DND-41 (cell line): ENCODE data around the gene SLC41A1.

Experiments used
- ATAC-seq: fragments of 200-7000 bp; cut with Tn5 transposase; 3 replicates; pipeline ENCODE4 v1.9.1; 2021; ENCODE audit warnings: low read depth; ENCODE audit not compliant: insufficient read depth
- DNase-seq: peaks from one replicate; pipeline ENCODE4 v3.0.0-alpha.2; 2020
- H2AFZ ChIP-seq: 2 replicates; pipeline ENCODE4 v1.6.0; 2012; ENCODE audit warnings: low read depth, low read length
- H3K27ac ChIP-seq: 2 replicates; pipeline ENCODE4 v1.5.1; 2012; ENCODE audit warnings: low read length, inconsistent platforms
- H3K27me3 ChIP-seq: fragments of 200-600 bp; sonication (generic); 2 replicates; pipeline ENCODE4 v1.6.0; 2012; ENCODE audit warnings: low read length, mild to moderate bottlenecking, inconsistent platforms; ENCODE audit not compliant: insufficient read depth, poor library complexity
- H3K36me3 ChIP-seq: 2 replicates; pipeline ENCODE4 v1.5.1; 2012; ENCODE audit warnings: low read length, inconsistent platforms; ENCODE audit not compliant: insufficient read depth
- H3K4me1 ChIP-seq: 2 replicates; pipeline ENCODE4 v1.5.1; 2012; ENCODE audit warnings: mild to moderate bottlenecking, low read length; ENCODE audit not compliant: insufficient read depth
- H3K4me2 ChIP-seq: 2 replicates; pipeline ENCODE4 v1.6.0; 2012; ENCODE audit warnings: mild to moderate bottlenecking, moderate library complexity, low read length, inconsistent platforms; ENCODE audit not compliant: insufficient read depth
- H3K4me3 ChIP-seq, 2 experiments: fragments of 200-600 bp in 1 of 2; shearing (Covaris generic) in 1 of 2; 2 replicates each; pipeline ENCODE4 v1.5.1; 2012 to 2016; ENCODE audit warnings: inconsistent platforms in 2 of 2, low read length in 2 of 2, mild to moderate bottlenecking in 2 of 2, low read depth in 1 of 2, moderate library complexity in 1 of 2
- H3K79me2 ChIP-seq: 2 replicates; pipeline ENCODE4 v1.6.0; 2012; ENCODE audit warnings: low read length, inconsistent platforms; ENCODE audit not compliant: insufficient read depth
- H3K9ac ChIP-seq: 2 replicates; pipeline ENCODE4 v1.6.0; 2012; ENCODE audit warnings: low read depth, mild to moderate bottlenecking, inconsistent platforms, low read length, moderate library complexity
- H3K9me3 ChIP-seq: 2 replicates; pipeline ENCODE4 v1.5.1; 2012; ENCODE audit warnings: low read length, moderate library complexity, mild to moderate bottlenecking, inconsistent platforms; ENCODE audit not compliant: insufficient read depth, severe bottlenecking
- H4K20me1 ChIP-seq: 2 replicates; pipeline ENCODE4 v1.6.0; 2012; ENCODE audit warnings: low read length; ENCODE audit not compliant: insufficient read depth
- EZH2 ChIP-seq: IDR thresholded peaks from 3 replicates; pipeline ENCODE4 v1.6.1; 2012; ENCODE audit warnings: borderline replicate concordance, low read depth, mild to moderate bottlenecking, moderate library complexity, low read length, inconsistent platforms; ENCODE audit not compliant: severe bottlenecking
- TF ChIP-seq, protein P1 (sequence below): IDR thresholded peaks from 2 replicates; pipeline ENCODE4 v1.5.1; 2012; ENCODE audit warnings: borderline replicate concordance, low read length, moderate library complexity, mild to moderate bottlenecking; ENCODE audit not compliant: poor library complexity, severe bottlenecking; ENCODE audit errors: extremely low read depth

Gene SLC41A1

DNA sequence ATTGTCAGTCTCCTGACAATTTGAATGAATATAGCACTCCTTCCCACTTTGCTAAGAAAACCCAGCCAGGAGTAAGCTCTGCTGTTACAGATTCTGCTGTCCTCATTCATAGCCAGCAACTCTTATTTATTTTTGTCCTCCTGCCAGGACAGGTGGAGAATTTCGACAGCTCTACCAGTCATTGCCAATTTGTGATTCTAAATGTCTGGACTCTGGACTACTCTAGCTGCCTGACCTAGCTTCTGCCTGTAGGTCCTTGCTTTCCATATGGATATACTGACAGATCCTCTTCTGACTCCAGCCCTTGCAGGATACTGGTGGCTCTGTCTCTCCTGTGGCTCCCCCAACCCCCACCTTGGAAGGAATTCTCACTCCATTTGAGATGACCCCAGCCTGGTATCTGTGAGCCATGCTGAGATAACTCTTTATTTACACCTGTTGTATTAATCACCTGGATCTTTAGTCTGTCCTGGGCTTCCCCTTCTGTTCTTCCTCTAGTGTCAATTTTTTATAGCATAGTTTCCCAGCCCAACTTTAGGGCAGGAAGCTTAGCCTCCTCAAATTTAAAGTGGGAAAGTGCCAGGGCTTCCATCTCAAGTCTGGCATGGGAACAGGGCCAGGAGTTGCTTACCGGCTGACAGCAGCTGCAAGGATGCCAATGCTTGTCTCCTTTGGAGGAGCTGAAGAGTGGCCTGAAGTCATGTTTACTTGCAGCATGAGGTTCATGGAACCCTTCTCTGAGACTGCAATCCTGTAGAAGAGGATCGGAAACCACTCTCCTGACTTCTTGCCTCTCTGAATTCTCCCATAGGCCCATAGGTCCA, 30.2 kb upstream of the SLC41A1 start:
- Histone ChIP-seq H3K4me2 (no peak overlapping the region), H3K27me3 (no peaks in the 10 kb centered on the region), H3K4me3 (no peak overlapping the region), H3K9ac (no peak overlapping the region), H3K36me3 (no peaks in the 10 kb centered on the region), H3K79me2 (no peaks in the 10 kb centered on the region), H3K9me3 (no peaks in the 10 kb centered on the region), H3K4me1 (no peaks in the 10 kb centered on the region), H3K27ac (no peak overlapping the region), H2AFZ (no peak overlapping the region), H4K20me1 (no peaks in the 10 kb centered on the region)
- no peak for ATAC-seq
- no peak for DNase-seq
- TF ChIP-seq, protein P1, sequence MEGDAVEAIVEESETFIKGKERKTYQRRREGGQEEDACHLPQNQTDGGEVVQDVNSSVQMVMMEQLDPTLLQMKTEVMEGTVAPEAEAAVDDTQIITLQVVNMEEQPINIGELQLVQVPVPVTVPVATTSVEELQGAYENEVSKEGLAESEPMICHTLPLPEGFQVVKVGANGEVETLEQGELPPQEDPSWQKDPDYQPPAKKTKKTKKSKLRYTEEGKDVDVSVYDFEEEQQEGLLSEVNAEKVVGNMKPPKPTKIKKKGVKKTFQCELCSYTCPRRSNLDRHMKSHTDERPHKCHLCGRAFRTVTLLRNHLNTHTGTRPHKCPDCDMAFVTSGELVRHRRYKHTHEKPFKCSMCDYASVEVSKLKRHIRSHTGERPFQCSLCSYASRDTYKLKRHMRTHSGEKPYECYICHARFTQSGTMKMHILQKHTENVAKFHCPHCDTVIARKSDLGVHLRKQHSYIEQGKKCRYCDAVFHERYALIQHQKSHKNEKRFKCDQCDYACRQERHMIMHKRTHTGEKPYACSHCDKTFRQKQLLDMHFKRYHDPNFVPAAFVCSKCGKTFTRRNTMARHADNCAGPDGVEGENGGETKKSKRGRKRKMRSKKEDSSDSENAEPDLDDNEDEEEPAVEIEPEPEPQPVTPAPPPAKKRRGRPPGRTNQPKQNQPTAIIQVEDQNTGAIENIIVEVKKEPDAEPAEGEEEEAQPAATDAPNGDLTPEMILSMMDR: no peak

DNA sequence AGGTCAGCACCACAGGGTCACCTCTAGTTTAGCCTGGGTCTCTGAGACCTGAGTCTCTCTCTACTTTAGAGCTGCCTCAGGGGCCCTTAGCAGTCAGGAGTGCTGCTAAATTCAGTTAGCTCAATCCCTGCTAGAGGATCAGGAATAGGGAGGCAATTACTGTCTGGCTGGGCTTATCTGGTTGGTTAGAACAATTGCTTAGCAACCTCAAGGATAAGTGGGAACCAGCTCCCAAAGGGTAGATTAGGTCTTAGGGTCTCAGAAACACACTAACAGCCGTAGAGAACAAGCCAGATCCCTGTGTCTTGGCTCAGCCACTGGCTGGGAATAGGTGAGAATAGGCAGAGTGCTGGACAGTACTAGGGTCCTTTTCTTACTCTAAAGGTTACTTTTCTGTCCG, 29.2 kb upstream of the SLC41A1 start:
- no peak overlapping the region for H2AFZ ChIP-seq
- no peak overlapping the region for H3K9ac ChIP-seq
- no peaks in the 10 kb centered on the region for H4K20me1 ChIP-seq
- ATAC-seq (no peak), DNase-seq (no peak)
- H3K4me3 ChIP-seq: no peak overlapping the region
- H3K4me1 ChIP-seq: no peaks in the 10 kb centered on the region
- H3K9me3 ChIP-seq: no peaks in the 10 kb centered on the region
- TF ChIP-seq, protein P1: no peak
- no peak for TF ChIP-seq EZH2
- H3K4me2 ChIP-seq: no peak overlapping the region
- H3K27ac ChIP-seq: no peak overlapping the region
- H3K27me3 ChIP-seq: no peaks in the 10 kb centered on the region
- no peaks in the 10 kb centered on the region for H3K36me3 ChIP-seq
- no peaks in the 10 kb centered on the region for H3K79me2 ChIP-seq

DNA sequence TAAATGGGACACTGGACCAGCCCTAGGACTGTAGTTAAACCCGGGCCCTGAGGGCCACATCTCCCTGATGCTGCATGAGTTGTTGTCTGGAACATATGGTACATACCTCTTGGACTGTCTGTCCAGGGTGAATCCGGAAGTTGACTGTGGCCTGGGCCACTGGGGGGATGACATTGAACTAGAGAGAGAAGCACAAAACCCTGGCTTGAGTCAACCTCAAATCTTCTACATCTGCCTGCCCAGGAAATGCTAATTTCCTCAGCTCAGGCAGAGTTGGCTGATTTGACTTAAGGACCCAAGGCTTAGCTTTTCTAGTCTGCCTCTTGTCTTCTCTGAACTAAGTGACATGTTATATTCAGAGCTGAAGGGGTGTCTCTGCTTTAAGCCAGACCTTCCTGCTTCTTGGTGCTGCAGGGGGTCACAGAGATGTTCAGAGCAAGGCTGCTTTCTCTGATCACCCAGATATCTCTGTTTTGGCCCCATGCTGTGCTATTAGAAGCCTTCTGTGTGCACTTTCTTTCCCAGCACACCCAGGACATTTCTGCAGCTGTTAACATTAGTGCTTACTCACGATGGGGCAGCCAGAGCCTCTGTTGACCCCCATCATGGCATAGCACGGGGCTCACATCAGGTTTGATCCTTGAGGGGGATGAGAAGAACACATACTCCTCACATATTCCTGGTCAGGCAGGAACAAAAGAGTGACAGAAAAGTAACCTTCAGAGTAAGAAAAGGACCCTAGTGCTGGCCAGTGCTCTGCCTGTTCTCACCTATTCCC, 27.3 kb upstream of the SLC41A1 start:
- no peaks in the 10 kb centered on the region for H3K36me3 ChIP-seq
- no peaks in the 10 kb centered on the region for H3K27me3 ChIP-seq
- H3K27ac ChIP-seq: no peak overlapping the region
- no peaks in the 10 kb centered on the region for H3K4me1 ChIP-seq
- H3K4me3 ChIP-seq: no peak overlapping the region
- no peak overlapping the region for H3K9ac ChIP-seq
- DNase-seq (no peak), ATAC-seq (no peak)
- H3K79me2 ChIP-seq: no peaks in the 10 kb centered on the region
- TF ChIP-seq EZH2: no peak
- TF ChIP-seq, protein P1: no peak
- no peaks in the 10 kb centered on the region for H3K9me3 ChIP-seq
- no peak overlapping the region for H2AFZ ChIP-seq
- no peaks in the 10 kb centered on the region for H4K20me1 ChIP-seq
- H3K4me2 ChIP-seq: no peak overlapping the region
